GM12865 (cell line): Measurements from ENCODE around the gene ATG2A.

ENCODE experiments used
- DNase-seq: peaks from one replicate; pipeline ENCODE4 v3.0.0; 2010; ENCODE audit warnings: low read depth
- H3K4me3 ChIP-seq: 2 replicates; pipeline ENCODE4 v1.5.1; 2011; ENCODE audit warnings: mild to moderate bottlenecking, low read depth, low read length, control low read depth
- CTCF ChIP-seq: IDR thresholded peaks from 2 replicates; pipeline ENCODE4 v1.5.1; 2011; ENCODE audit warnings: low read length, control low read depth, low read depth, inconsistent platforms; ENCODE audit not compliant: insufficient read depth; ENCODE audit errors: missing control alignments

The ATG2A gene

GRCh38 chr11:64862987-64863390, 54.0 kb downstream of the ATG2A start:
- H3K4me3 ChIP-seq: peak overlapping the region; percentile 3; the same call in 1 of the 2 replicates
- TF ChIP-seq CTCF: no peak

GRCh38 chr11:64861227-64861975, 55.6 kb downstream of the ATG2A start:
- peak; percentile 61 for DNase-seq
- no peak overlapping the region for H3K4me3 ChIP-seq

More at GRCh38 chr11:64862987-64863390, 54.0 kb downstream of the ATG2A start:
- DNase-seq: no peak

DNA sequence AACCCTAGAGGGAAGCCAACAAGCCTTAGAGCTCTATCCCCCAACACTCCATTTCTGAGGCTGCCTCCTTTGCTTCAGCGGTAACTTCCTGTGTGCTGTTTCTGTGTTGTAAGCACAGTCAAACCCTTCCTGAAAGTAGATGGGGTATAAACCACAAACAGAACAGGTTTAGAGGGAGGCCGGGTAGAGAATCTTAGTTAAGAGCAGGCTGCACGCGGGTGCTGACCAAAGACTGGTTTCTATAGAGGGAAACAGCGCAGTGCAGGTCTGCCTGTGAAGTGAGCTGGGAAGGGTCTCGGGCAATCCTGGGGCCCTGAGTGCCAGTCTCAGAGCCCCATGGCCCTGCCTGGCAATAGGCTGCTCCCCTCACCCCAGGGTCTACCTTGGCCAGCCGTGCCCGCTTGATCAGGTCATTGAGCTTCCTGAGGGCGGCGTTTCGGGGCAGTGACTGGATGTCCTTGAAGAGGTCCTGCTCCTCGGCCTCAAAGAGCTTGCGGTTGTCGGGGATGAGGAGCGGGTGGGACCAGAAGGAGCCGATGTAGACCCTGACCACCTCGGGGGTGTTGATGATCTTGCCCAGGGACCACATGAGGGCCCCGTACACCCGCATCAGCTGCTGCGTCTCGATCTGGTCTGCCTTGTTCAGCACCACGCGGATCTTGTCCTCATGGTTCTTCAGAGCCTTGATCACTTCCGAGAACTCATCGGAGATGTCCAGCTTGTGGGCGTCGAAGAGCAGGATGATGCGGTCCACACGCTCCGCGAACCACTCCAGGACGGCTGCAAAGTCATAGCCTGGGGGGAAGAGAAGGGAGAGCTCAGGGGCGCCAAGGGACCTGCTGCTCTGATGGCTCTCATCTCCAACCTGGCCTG, 57.2 kb downstream of the ATG2A start:
- no peak for TF ChIP-seq CTCF
- peak; percentile 98 for DNase-seq
- peak overlapping the region; percentile 47 for H3K4me3 ChIP-seq

More at GRCh38 chr11:64861227-64861975, 55.6 kb downstream of the ATG2A start:
- TF ChIP-seq CTCF: no peak

GRCh38 chr11:64858467-64859263, 58.3 kb downstream of the ATG2A start:
- H3K4me3 ChIP-seq: peak overlapping the region; percentile 36
- no peak for TF ChIP-seq CTCF
- DNase-seq: peak; percentile 72

- no peak for TF ChIP-seq CTCF
- DNase-seq: no peak
- H3K4me3 ChIP-seq: no peak overlapping the region
Observed at GRCh38 chr11:64857485-64857884, 59.5 kb downstream of the ATG2A start.

DNA sequence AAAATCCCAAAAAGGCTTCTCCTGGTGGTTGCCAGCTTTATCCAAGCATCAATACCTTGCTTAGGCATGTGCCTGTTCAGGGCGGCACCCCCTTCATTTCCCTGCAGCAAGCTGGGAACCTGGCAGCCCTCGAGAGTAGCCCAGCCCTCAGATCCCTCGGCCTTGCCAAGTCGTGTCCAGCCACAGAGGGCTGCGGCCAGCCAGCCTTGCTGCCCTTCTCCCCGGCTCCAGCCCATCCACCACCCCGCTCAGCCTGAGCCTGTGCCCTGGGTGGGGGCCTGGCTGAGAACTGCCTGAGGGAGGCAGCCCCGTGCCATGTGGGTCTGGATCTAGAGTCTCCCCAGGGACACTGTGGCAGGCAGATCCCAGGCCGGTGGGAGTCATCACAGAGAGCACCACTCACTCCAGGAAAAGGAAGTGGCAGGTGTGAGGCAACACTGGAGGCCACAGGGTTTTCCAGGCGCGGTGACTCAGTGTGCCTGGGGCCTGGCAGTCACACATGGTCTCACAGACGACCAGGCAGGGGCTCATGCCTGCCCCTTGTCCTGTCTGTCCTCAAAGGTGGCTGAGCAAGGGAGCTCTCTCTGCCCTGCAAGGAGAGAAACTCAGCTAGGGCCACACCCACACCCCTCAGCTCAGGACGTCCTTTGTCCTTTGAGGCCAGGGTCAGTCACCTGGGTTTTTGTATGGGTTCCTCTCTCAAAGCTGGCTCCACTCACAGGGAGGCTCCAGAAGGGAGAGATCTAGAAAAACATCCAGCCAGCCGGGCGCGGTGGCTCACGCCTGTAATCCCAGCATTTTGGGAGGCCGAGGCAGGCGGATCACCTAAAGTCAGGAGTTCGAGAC, 60.4 kb downstream of the ATG2A start:
- no peak for TF ChIP-seq CTCF
- no peak overlapping the region for H3K4me3 ChIP-seq
- DNase-seq: peak; percentile 71
